Measurements from ENCODE around the gene VWC2L. TPM values are rescaled to one million over a fixed set of nuclear protein-coding genes. Genes with fewer than 3 reads are reported as not detected.

Gene VWC2L
- total RNA-seq, 1 donor from 2014 or later = not detected

GRCh38 chr2:214607051-214607450 lies 196.2 kb downstream of the VWC2L start:
- ATAC-seq (no peak), DNase-seq (no peak)
- Histone ChIP-seq H3K4me1 (no peaks in the 10 kb centered on the region), H3K9me3 (no peaks in the 10 kb centered on the region), H3K27me3 (no peaks in the 10 kb centered on the region), H3K27ac (no peak overlapping the region), H3K36me3 (no peaks in the 10 kb centered on the region), H3K4me3 (no peak overlapping the region)
- intact Hi-C loops (cut with DNase I) = no loop called here
- TF ChIP-seq CTCF (IDR thresholded peaks at IDR 0.05) = no peak

GRCh38 chr2:214611015-214611414 lies 200.2 kb downstream of the VWC2L start:
- Histone ChIP-seq H3K27ac (no peak overlapping the region), H3K4me1 (no peaks in the 10 kb centered on the region), H3K36me3 (no peaks in the 10 kb centered on the region), H3K9me3 (no peaks in the 10 kb centered on the region), H3K27me3 (no peaks in the 10 kb centered on the region), H3K4me3 (no peak overlapping the region)
- no peak for TF ChIP-seq CTCF (IDR thresholded peaks at IDR 0.05)
- no peak for DNase-seq
- intact Hi-C loops (cut with DNase I) = no loop called here
- ATAC-seq = no peak

- intact Hi-C loops (cut with DNase I) = no loop called here
- H3K4me3 ChIP-seq = no peak overlapping the region
- no peak for TF ChIP-seq CTCF (IDR thresholded peaks at IDR 0.05)
- no peaks in the 10 kb centered on the region for H3K9me3 ChIP-seq
- H3K36me3 ChIP-seq = no peaks in the 10 kb centered on the region
- ATAC-seq (no peak), DNase-seq (no peak)
- H3K4me1 ChIP-seq = no peaks in the 10 kb centered on the region
- H3K27me3 ChIP-seq = no peaks in the 10 kb centered on the region
- H3K27ac ChIP-seq = no peak overlapping the region
These were observed 213.4 kb downstream of the VWC2L start for GRCh38 chr2:214624166-214624760.

DNA sequence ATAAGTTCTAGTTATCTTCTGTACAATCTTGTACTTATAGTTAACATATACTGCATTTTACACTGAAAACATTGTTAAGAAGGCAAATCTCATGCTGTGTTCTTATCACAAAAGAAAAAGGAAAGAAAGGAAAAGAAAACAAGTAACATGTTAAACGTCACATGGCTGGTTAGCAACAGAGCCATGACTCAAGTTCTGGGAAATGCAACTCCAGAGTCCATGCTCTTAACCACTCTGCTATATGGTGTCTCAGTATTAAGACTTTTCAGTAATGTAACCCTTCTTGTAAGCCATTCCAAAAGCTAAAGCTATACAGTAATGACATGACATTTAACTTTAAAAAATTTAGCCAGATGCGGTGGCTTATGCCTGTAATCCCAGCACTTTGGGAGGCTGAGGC lies 217.2 kb downstream of the VWC2L start:
- H3K36me3 ChIP-seq = no peaks in the 10 kb centered on the region
- H3K4me3 ChIP-seq = no peak overlapping the region
- DNase-seq (no peak), ATAC-seq (no peak)
- H3K4me1 ChIP-seq = no peaks in the 10 kb centered on the region
- H3K27ac ChIP-seq = no peak overlapping the region
- no peaks in the 10 kb centered on the region for H3K27me3 ChIP-seq
- no peaks in the 10 kb centered on the region for H3K9me3 ChIP-seq
- TF ChIP-seq CTCF (IDR thresholded peaks at IDR 0.05) = no peak
- intact Hi-C loops (cut with DNase I) = no loop called here

Data from upper lobe of right lung (tissue), 1 donor.